ENCODE data around the gene LPCAT3.

Gene LPCAT3

DNA sequence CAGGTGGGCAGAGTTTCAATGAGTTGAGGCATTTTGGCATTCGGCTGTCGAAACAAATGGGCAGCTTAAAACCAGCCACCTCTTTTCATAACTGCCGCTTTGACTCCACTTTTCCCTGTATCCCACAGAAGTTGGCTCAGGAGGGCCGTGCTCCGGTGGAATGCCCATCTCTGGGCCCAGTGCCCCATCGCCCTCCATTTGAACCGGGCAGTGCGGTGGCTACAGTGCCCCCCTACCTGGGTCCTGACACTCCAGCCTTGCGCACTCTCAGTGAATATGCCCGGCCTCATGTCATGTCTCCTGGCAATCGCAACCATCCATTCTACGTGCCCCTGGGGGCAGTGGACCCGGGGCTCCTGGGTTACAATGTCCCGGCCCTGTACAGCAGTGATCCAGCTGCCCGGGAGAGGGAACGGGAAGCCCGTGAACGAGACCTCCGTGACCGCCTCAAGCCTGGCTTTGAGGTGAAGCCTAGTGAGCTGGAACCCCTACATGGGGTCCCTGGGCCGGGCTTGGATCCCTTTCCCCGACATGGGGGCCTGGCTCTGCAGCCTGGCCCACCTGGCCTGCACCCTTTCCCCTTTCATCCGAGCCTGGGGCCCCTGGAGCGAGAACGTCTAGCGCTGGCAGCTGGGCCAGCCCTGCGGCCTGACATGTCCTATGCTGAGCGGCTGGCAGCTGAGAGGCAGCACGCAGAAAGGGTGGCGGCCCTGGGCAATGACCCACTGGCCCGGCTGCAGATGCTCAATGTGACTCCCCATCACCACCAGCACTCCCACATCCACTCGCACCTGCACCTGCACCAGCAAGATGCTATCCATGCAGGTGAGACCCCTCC is 79.7 kb downstream of the LPCAT3 start:
- DNase-seq (ENCODE audit: low read depth, low spot score) = no peak

DNA sequence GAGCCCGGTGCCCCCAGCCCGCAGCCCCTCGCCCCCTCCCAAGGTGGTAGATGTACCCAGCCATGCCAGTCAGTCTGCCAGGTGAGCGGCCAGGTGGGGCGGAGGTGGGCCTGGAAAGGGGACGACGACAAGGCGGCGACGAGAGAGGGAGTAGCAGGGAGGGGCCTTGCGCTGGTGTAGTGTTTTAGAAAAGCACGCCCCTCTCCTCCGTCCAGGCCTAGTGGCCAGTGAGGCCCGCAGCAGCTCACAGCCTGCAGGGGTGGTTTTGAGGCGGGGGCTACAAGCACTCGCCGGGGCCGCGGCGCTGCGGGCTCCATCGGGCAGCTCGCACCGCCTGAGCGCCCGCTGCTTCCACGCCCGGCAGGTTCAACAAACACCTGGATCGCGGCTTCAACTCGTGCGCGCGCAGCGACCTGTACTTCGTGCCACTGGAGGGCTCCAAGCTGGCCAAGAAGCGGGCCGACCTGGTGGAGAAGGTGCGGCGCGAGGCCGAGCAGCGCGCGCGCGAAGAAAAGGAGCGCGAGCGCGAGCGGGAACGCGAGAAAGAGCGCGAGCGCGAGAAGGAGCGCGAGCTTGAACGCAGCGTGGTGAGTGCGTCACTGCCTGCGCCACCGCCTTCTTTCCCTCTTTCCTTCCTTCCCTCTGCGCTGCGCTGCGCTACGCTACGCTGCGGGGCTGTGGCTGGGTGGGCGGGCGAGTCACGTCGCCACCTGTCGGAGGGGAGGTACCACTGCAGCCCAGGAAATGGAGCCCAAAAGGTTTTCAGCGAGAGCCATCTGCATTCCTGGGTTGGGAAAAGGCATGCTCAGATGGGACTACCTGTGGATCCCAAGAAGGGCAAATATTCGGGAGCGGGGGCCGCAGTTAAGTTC is 80.6 kb downstream of the LPCAT3 start:
- DNase-seq (ENCODE audit: low read depth, low spot score) = peak; percentile 85

DNA sequence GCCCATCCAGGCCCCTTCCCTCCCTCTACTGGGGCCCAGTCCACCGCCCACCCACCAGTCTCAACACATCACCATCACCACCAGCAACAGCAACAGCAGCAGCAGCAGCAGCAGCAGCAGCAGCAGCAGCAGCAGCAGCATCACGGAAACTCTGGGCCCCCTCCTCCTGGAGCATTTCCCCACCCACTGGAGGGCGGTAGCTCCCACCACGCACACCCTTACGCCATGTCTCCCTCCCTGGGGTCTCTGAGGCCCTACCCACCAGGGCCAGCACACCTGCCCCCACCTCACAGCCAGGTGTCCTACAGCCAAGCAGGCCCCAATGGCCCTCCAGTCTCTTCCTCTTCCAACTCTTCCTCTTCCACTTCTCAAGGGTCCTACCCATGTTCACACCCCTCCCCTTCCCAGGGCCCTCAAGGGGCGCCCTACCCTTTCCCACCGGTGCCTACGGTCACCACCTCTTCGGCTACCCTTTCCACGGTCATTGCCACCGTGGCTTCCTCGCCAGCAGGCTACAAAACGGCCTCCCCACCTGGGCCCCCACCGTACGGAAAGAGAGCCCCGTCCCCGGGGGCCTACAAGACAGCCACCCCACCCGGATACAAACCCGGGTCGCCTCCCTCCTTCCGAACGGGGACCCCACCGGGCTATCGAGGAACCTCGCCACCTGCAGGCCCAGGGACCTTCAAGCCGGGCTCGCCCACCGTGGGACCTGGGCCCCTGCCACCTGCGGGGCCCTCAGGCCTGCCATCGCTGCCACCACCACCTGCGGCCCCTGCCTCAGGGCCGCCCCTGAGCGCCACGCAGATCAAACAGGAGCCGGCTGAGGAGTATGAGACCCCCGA is 81.4 kb downstream of the LPCAT3 start:
- DNase-seq (ENCODE audit: low read depth, low spot score) = no peak

DNA sequence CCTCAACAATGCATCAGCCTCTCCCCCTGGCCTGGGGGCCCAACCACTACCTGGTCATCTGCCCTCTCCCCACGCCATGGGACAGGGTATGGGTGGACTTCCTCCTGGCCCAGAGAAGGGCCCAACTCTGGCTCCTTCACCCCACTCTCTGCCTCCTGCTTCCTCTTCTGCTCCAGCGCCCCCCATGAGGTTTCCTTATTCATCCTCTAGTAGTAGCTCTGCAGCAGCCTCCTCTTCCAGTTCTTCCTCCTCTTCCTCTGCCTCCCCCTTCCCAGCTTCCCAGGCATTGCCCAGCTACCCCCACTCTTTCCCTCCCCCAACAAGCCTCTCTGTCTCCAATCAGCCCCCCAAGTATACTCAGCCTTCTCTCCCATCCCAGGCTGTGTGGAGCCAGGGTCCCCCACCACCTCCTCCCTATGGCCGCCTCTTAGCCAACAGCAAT is 82.1 kb downstream of the LPCAT3 start:
- DNase-seq (ENCODE audit: low read depth, low spot score) = no peak

DNA sequence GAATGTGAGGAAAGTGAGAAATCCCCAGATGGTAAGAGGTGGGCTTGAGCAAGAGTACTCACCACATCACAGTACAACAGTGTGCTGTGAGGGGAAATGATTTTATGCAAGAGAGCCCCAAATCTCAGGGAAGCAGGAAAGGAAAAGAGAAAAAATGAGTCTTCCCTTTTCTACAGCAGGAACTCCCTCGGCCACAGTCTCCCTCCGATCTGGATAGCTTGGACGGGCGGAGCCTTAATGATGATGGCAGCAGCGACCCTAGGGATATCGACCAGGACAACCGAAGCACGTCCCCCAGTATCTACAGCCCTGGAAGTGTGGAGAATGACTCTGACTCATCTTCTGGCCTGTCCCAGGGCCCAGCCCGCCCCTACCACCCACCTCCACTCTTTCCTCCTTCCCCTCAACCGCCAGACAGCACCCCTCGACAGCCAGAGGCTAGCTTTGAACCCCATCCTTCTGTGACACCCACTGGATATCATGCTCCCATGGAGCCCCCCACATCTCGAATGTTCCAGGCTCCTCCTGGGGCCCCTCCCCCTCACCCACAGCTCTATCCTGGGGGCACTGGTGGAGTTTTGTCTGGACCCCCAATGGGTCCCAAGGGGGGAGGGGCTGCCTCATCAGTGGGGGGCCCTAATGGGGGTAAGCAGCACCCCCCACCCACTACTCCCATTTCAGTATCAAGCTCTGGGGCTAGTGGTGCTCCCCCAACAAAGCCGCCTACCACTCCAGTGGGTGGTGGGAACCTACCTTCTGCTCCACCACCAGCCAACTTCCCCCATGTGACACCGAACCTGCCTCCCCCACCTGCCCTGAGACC is 82.7 kb downstream of the LPCAT3 start:
- no peak for DNase-seq (ENCODE audit: low read depth, low spot score)

DNA sequence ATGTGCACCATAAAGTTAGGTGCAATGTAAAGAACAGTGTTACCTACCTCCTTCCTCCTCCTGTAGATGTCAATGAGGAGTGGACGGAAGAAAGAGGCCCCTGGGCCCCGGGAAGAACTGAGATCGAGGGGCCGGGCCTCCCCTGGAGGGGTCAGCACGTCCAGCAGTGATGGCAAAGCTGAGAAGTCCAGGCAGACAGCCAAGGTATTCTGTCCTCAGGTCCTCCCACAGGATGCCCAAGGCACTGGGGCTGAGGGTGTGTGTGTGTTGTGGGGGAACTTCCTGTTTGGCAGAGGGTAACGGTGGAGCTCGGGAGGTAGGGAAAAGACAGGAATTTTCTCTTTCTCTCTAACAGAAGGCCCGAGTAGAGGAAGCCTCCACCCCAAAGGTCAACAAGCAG is 84.2 kb downstream of the LPCAT3 start:
- DNase-seq (ENCODE audit: low read depth, low spot score) = no peak

DNA sequence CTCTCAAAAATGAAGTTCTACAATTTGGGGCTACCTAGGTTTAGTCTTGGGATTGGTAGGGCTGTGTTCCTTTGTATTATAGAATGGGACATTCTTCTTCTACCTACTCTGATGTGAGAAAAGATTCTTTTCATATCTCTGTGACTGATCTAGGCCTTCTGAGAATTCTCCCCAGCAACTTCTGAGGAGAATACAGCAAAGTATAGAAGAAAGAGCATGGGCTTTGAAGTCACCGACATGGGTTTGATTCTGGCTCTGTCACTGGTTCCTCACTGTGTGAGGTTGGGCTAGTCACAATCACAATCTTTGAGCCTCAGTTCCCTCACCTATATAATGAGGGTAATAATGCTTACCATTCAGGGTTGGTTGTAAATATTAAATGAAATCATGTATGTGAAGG is 85.5 kb downstream of the LPCAT3 start:
- no peak for DNase-seq (ENCODE audit: low read depth, low spot score)

DNA sequence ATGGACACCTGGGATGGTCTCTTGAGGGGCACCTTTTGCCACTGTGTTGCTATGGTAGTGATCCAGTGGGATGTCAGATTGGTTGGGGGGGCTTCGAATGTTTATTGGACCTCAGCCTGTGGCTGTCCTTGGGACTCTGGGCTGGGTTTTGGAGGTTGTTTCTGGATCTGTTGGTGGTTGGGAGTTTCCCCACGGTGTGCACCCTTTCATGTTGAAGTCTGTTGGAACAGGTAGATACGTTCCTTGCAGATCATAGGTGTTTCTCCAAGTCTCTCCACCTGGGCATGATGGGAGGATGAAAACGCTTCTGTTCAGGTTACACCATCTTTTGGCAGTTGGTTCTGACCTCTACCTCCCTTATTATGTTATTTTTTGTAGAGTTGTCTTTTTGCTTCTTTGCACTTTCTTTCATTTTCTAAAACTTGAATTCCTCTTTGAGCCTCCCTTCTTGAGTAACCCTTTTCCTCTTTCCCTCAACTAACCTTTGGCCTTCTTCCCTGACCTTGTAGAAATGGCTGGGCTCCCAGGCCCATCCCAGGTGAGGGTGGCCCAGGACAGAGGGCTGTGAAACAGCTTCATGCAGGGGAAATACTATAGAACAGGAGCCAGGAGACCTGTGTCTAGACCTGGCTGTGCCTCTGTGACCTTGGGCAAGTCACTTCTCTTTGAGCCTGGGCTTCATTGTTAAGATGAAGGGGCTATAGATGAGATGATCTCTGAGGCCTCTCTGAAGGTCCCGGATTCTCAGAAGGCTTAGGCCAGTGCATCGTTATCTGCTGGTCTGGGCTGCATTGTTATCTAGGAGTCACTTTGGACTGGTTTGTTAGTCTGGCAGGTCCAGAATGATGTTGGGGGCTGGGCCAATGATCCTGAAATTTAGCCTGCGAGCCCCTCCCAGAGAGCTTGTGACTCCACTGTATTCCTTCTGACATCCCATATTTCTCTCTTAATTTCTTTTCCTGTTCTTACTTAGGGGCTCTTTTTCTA is 88.5 kb downstream of the LPCAT3 start:
- no peak for DNase-seq (ENCODE audit: low read depth, low spot score)

DNA sequence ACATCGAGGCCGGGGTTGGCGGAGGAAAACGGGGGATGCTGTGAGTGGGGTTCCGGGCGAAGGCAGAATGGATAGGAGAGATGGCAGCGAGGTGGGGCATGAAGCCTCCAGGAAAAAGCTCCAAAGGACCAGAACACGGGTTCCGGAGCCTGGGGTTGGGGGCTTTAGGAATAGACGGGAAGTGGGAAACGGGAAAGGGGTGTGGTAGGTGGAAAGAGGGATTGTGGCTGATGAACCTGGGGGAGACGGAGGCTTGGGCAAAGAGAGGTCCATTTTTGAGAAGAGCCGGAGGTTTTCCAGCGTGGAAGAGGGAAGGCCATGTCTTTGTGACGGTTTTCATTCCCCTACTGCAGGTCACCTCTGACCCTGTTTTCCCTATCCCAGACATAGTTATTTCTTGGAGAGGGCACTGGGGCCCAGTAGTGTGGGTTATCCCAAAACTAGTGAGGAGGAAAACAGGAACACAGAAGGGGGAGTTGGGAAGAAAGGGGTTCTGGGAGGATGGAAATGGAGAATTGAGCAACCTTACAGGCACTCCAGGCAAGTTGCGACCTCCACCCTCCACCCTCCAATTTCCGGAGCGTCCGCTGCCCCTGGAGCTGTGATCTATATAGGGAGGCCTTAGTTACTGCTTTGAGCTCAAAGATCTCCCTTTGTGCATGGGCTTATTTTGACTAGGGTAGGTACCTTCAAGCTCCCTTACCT is 89.4 kb downstream of the LPCAT3 start:
- DNase-seq (ENCODE audit: low read depth, low spot score) = no peak

DNA sequence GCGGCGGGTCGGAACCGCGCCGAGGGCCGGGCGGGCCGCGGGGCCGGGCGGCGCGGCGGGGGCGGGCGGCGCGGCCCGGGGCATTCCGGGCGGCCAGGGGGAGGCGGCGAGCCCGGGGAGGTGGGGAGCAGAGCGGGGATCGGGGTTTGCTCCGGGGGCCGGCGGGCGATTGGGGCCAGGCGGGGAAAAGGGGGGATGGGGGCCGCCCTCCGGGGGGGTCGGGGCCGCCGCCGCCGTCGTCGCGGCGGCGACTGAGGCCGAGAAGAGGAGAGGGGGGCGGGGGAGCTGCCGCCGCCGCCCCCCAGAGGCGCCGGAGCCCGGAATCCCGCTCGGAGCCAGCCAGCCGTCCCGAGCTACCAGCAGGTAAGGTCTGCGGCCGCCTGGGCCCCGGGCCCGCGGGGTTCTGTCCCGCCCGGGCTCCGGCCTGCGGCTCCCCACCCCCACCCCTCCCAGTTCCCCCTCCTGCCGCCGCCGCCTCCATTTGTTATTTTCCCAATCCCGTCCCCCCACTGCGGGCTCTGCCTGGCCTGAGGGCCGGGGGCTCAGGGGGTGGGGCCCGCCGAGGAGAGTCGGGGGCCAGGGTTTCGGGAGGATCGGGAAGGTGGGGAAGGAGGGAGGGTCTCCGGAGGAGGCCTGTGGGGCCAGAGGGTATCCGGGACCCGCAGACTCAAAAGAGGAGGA is 90.1 kb downstream of the LPCAT3 start:
- DNase-seq (ENCODE audit: low read depth, low spot score) = no peak

DNA sequence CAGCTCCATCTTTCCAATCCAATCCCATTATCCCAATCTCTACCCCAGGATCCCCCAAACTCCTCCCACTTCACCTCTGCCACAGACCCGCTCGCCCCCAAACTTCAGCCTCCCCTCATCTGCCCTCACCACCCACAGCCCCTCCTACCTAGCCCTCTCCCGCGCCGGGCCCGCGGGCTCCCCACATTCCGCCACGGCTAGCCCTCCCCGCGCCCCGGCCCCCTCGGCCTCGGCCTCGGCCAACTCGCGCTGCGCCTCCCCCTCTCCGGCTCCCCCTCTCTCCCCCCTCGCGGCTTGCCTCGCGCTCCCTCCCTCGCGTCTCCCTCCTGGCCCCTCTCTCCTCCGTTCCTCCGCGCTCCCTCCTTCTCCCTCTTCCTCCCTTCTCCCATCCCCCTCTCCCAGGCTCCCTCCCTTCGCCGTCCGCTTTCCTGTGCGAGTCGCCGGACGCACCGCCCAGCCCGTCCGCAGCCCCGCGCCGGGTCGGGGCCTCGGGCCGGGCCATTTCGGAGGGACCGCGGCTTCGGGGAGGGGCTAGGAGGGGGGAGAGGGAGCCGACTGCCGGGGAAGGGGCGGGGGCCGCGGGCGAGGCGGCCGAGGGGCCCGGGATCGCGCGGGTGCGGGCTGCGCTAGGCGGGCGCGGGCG is 90.8 kb downstream of the LPCAT3 start, which contains the start of gene ATN1:
Gene ATN1, plus strand, starts transcription at position 581 of the 643 bp plus-strand sequence. CDS start 6,043 bp downstream, outside the sequence.
- no peak for DNase-seq (ENCODE audit: low read depth, low spot score)
